ENCODE results near the gene RAP1A. TPM values are rescaled to one million over a fixed set of nuclear protein-coding genes. Genes with fewer than 3 reads are reported as not detected.

Gene RAP1A
- total and polyA plus RNA-seq, 4 donors: 14.2 to 31.4 (median 25.8) TPM

DNA sequence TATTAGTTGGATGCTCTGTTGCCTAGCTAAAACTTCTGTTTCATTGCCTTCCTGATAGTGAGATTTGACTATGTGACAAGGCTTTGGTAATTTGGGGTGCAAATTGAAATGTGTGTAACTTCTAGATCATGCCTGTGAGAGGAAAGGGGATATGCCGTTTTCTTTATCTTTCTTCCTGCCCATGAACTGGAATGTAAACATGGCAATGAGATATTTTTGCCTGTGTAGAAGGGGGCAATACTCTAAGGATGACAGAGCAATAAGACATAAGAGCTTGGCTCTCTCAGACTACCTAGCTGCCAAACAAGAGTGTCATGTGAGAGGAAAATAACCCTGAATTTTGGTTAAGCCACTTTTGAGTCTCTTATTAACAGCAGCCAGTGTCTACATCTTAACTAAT lies 49.7 kb downstream of the RAP1A start:
- no peak overlapping the region for H3K27ac ChIP-seq (ENCODE audit: low read depth in 1 of 2, low read length in 2 of 2)
- WGBS: 43% methylated on average over 1 of the region's 1 CpG
- H3K9ac ChIP-seq (ENCODE audit: low read depth in 1 of 2, low read length in 2 of 2): no peak overlapping the region

GRCh38 chr1:111671852-111672251 lies 52.3 kb downstream of the RAP1A start:
- Histone ChIP-seq H3K9me3 (ENCODE audit: control insufficient read depth in 4 of 4, low read length in 3 of 4) (no peaks in the 10 kb centered on the region), H3K27ac (ENCODE audit: low read depth in 1 of 2, low read length in 2 of 2) (no peak overlapping the region), H3K27me3 (ENCODE audit: control insufficient read depth in 4 of 4, insufficient read depth in 4 of 4, low read length in 3 of 4) (no peaks in the 10 kb centered on the region), H3K36me3 (ENCODE audit: control insufficient read depth in 4 of 4, insufficient read depth in 3 of 4, low read depth in 1 of 4, low read length in 3 of 4) (peaks cover 0 to 2% (median 0%) of the 10 kb centered on the region in 4 donors), H3K9ac (ENCODE audit: low read depth in 1 of 2, low read length in 2 of 2) (no peak overlapping the region), H3K4me1 (ENCODE audit: control insufficient read depth in 4 of 4, insufficient read depth in 4 of 4, low read length in 3 of 4) (peaks cover 0 to 5% (median 2%) of the 10 kb centered on the region in 4 donors), H3K4me3 (ENCODE audit: low read depth in 1 of 3, low read length in 3 of 3) (no peak overlapping the region)
- no peak for TF ChIP-seq MAX (IDR thresholded peaks at IDR 0.05)
- TF ChIP-seq HNF4G (IDR thresholded peaks at IDR 0.05): no peak
- TF ChIP-seq, protein P1, sequence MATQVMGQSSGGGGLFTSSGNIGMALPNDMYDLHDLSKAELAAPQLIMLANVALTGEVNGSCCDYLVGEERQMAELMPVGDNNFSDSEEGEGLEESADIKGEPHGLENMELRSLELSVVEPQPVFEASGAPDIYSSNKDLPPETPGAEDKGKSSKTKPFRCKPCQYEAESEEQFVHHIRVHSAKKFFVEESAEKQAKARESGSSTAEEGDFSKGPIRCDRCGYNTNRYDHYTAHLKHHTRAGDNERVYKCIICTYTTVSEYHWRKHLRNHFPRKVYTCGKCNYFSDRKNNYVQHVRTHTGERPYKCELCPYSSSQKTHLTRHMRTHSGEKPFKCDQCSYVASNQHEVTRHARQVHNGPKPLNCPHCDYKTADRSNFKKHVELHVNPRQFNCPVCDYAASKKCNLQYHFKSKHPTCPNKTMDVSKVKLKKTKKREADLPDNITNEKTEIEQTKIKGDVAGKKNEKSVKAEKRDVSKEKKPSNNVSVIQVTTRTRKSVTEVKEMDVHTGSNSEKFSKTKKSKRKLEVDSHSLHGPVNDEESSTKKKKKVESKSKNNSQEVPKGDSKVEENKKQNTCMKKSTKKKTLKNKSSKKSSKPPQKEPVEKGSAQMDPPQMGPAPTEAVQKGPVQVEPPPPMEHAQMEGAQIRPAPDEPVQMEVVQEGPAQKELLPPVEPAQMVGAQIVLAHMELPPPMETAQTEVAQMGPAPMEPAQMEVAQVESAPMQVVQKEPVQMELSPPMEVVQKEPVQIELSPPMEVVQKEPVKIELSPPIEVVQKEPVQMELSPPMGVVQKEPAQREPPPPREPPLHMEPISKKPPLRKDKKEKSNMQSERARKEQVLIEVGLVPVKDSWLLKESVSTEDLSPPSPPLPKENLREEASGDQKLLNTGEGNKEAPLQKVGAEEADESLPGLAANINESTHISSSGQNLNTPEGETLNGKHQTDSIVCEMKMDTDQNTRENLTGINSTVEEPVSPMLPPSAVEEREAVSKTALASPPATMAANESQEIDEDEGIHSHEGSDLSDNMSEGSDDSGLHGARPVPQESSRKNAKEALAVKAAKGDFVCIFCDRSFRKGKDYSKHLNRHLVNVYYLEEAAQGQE (IDR thresholded peaks at IDR 0.05): no peak
- TF ChIP-seq FOXA2 (IDR thresholded peaks at IDR 0.05): no peak
- TF ChIP-seq NR2F2 (IDR thresholded peaks at IDR 0.05): no peak
- TF ChIP-seq RAD21 (IDR thresholded peaks at IDR 0.05): no peak
- TF ChIP-seq SP1 (IDR thresholded peaks at IDR 0.05): no peak
- TF ChIP-seq ATF3 (IDR thresholded peaks at IDR 0.05): no peak
- TF ChIP-seq GABPA (IDR thresholded peaks at IDR 0.05 in 1 of 2, conservative IDR thresholded peaks at IDR 0.05 in 1 of 2): no peak
- no peak for TF ChIP-seq RXRA (IDR thresholded peaks at IDR 0.05)
- TF ChIP-seq HNF4A (conservative IDR thresholded peaks at IDR 0.05): no peak
- TF ChIP-seq FOXA1 (IDR thresholded peaks at IDR 0.05): no peak
- no peak for DNase-seq (ENCODE audit: low spot score)

More for the DNA sequence above, 49.7 kb downstream of the RAP1A start:
- TF ChIP-seq RAD21 (IDR thresholded peaks at IDR 0.05) (no peak), FOXA2 (IDR thresholded peaks at IDR 0.05) (no peak), FOXA1 (IDR thresholded peaks at IDR 0.05) (no peak), CTCF (IDR thresholded peaks at IDR 0.05; ENCODE audit: low read depth, low read length, missing input control) (no peak)
- H3K4me3 ChIP-seq (ENCODE audit: low read depth in 1 of 3, low read length in 3 of 3): no peak overlapping the region
- peaks cover 2 to 18% (median 8%) of the 10 kb centered on the region in 4 donors for H3K4me1 ChIP-seq (ENCODE audit: control insufficient read depth in 4 of 4, insufficient read depth in 4 of 4, low read length in 3 of 4)
- H3K27me3 ChIP-seq (ENCODE audit: control insufficient read depth in 4 of 4, insufficient read depth in 4 of 4, low read length in 3 of 4): no peaks in the 10 kb centered on the region
- DNase-seq (ENCODE audit: low spot score): no peak
- no peaks in the 10 kb centered on the region for H3K9me3 ChIP-seq (ENCODE audit: control insufficient read depth in 4 of 4, low read length in 3 of 4)
- H3K36me3 ChIP-seq (ENCODE audit: control insufficient read depth in 4 of 4, insufficient read depth in 3 of 4, low read depth in 1 of 4, low read length in 3 of 4): peaks cover 0 to 2% (median 0%) of the 10 kb centered on the region in 4 donors

Measured in liver (tissue), 9 donors.